Keratinocyte (primary cell): Measurements from ENCODE around the gene DNAH2.

Experiments
- EZH2 ChIP-seq: IDR thresholded peaks from one replicate; pipeline ENCODE4 v1.6.1; 2012; ENCODE audit warnings: inconsistent platforms, mild to moderate bottlenecking, low read length, moderate library complexity
- TF ChIP-seq, protein P1 (sequence below), 3 experiments: IDR thresholded peaks in 1 of 3; conservative IDR thresholded peaks in 1 of 3; optimal IDR thresholded peaks in 1 of 3; 2 replicates in 2 of 3; 3 replicates in 1 of 3; pipeline versions ENCODE3 to v1.5.1; 2011; ENCODE audit warnings: low read length in 3 of 3, mild to moderate bottlenecking in 3 of 3, moderate library complexity in 2 of 3, control low read depth in 1 of 3, inconsistent platforms in 1 of 3; ENCODE audit not compliant: insufficient read depth in 2 of 3; ENCODE audit errors: extremely low read depth in 1 of 3

- TF ChIP-seq, protein P1, sequence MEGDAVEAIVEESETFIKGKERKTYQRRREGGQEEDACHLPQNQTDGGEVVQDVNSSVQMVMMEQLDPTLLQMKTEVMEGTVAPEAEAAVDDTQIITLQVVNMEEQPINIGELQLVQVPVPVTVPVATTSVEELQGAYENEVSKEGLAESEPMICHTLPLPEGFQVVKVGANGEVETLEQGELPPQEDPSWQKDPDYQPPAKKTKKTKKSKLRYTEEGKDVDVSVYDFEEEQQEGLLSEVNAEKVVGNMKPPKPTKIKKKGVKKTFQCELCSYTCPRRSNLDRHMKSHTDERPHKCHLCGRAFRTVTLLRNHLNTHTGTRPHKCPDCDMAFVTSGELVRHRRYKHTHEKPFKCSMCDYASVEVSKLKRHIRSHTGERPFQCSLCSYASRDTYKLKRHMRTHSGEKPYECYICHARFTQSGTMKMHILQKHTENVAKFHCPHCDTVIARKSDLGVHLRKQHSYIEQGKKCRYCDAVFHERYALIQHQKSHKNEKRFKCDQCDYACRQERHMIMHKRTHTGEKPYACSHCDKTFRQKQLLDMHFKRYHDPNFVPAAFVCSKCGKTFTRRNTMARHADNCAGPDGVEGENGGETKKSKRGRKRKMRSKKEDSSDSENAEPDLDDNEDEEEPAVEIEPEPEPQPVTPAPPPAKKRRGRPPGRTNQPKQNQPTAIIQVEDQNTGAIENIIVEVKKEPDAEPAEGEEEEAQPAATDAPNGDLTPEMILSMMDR (optimal IDR thresholded peaks at IDR 0.05 in 1 of 3, IDR thresholded peaks at IDR 0.05 in 1 of 3, conservative IDR thresholded peaks at IDR 0.05 in 1 of 3; ENCODE audit: extremely low read depth in 1 of 3, insufficient read depth in 2 of 3, low read length in 3 of 3) = no peak
- no peak for TF ChIP-seq EZH2
These were observed 2.6 kb downstream of the DNAH2 start for GRCh38 chr17:7720125-7720524.
